C4-2B (cell line): Measurements from ENCODE around the gene KIF23.

Source experiments
- ZFX ChIP-seq: fragments of 450-650 bp; IDR thresholded peaks from 2 replicates; pipeline ENCODE4 v1.6.1; 2017
- TF ChIP-seq, protein P1 (sequence below): fragments of 450-650 bp; conservative IDR thresholded peaks from 2 replicates; pipeline ENCODE4 v1.5.1; 2017; ENCODE audit warnings: mild to moderate bottlenecking

DNA sequence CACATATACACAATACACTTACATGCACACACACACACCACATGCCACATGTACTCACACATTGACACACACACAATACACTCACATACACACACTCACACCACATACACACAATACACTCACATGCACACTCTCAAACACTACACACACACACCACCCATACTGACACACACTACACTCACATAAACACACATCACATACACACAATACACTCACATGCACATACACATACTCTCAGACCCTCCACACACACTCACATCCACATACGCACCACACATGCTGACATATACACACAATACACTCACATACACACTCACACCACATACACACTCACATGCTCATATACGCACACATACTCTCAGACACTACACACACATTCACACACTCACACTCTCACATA, 28.3 kb upstream of the KIF23 start:
- TF ChIP-seq, protein P1, sequence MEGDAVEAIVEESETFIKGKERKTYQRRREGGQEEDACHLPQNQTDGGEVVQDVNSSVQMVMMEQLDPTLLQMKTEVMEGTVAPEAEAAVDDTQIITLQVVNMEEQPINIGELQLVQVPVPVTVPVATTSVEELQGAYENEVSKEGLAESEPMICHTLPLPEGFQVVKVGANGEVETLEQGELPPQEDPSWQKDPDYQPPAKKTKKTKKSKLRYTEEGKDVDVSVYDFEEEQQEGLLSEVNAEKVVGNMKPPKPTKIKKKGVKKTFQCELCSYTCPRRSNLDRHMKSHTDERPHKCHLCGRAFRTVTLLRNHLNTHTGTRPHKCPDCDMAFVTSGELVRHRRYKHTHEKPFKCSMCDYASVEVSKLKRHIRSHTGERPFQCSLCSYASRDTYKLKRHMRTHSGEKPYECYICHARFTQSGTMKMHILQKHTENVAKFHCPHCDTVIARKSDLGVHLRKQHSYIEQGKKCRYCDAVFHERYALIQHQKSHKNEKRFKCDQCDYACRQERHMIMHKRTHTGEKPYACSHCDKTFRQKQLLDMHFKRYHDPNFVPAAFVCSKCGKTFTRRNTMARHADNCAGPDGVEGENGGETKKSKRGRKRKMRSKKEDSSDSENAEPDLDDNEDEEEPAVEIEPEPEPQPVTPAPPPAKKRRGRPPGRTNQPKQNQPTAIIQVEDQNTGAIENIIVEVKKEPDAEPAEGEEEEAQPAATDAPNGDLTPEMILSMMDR = no peak
- no peak for TF ChIP-seq ZFX
